ENCODE results near the gene MIDN. TPM values are rescaled to one million over a fixed set of nuclear protein-coding genes. Genes with fewer than 3 reads are reported as not detected.
A peak's percentile ranks its signal among the peaks of the same experiment; 100 is the strongest.

Gene MIDN
- total and polyA plus RNA-seq, 5 donors from 2014 or later = 1.4 to 126 (median 2.1) TPM

- Mint-ChIP-seq H3K27me3 (peaks cover 12% of the 10 kb centered on the region), H3K9me3 (peaks cover 0 to under 1% (median 0%) of the 10 kb centered on the region in 7 donors), H3K4me3 (peak overlapping the region in 1 of 4 donors; percentile 77), H3K36me3 (no peaks in the 10 kb centered on the region), H3K4me1 (peaks cover 0 to 14% (median 7%) of the 10 kb centered on the region in 4 donors), H3K27ac (no peak overlapping the region)
- Histone ChIP-seq H3K9me3 (ENCODE audit: control insufficient read depth in 2 of 2, low read length in 2 of 2) (no peaks in the 10 kb centered on the region), H3K4me3 (ENCODE audit: low read depth, low read length) (no peak overlapping the region), H3K4me1 (ENCODE audit: control insufficient read depth, insufficient read depth, low read length, poor library complexity, severe bottlenecking) (peaks cover 14% of the 10 kb centered on the region), H3K27me3 (ENCODE audit: control insufficient read depth, insufficient read depth, low read length) (no peaks in the 10 kb centered on the region), H3K27ac (ENCODE audit: insufficient read depth, low read length, poor library complexity, severe bottlenecking) (no peak overlapping the region), H3K36me3 (ENCODE audit: control insufficient read depth, insufficient read depth, low read length) (no peaks in the 10 kb centered on the region)
- DNase-seq (no peak), ATAC-seq (ENCODE audit: low read depth in 2 of 2) (no peak)
These were observed 14.1 kb upstream of the MIDN start for GRCh38 chr19:1234051-1234954.

GRCh38 chr19:1234955-1235380 is 13.4 kb upstream of the MIDN start:
- no peak for DNase-seq
- Mint-ChIP-seq H3K9me3 (peaks cover 0 to 3% (median 0%) of the 10 kb centered on the region in 7 donors), H3K4me1 (peaks cover 0 to 17% (median 10%) of the 10 kb centered on the region in 4 donors), H3K27ac (no peak overlapping the region), H3K36me3 (no peaks in the 10 kb centered on the region), H3K4me3 (no peak overlapping the region), H3K27me3 (peaks cover 16% of the 10 kb centered on the region)
- H3K4me1 ChIP-seq (ENCODE audit: control insufficient read depth, insufficient read depth, low read length, poor library complexity, severe bottlenecking) = peaks cover 18% of the 10 kb centered on the region
- no peaks in the 10 kb centered on the region for H3K9me3 ChIP-seq (ENCODE audit: control insufficient read depth in 2 of 2, low read length in 2 of 2)
- no peak for ATAC-seq (ENCODE audit: low read depth in 2 of 2)
- no peak overlapping the region for H3K4me3 ChIP-seq (ENCODE audit: low read depth, low read length)
- no peaks in the 10 kb centered on the region for H3K27me3 ChIP-seq (ENCODE audit: control insufficient read depth, insufficient read depth, low read length)
- H3K27ac ChIP-seq (ENCODE audit: insufficient read depth, low read length, poor library complexity, severe bottlenecking) = no peak overlapping the region
- H3K36me3 ChIP-seq (ENCODE audit: control insufficient read depth, insufficient read depth, low read length) = no peaks in the 10 kb centered on the region

- H3K27me3 Mint-ChIP-seq = peaks cover 16% of the 10 kb centered on the region
- H3K4me3 Mint-ChIP-seq = peak overlapping the region in 1 of 4 donors; percentile 47
- H3K4me1 Mint-ChIP-seq = peaks cover 0 to 20% (median 10%) of the 10 kb centered on the region in 4 donors
- peaks cover 0 to 3% (median 0%) of the 10 kb centered on the region in 7 donors for H3K9me3 Mint-ChIP-seq
- H3K27ac ChIP-seq (ENCODE audit: insufficient read depth, low read length, poor library complexity, severe bottlenecking) = no peak overlapping the region
- peaks cover 25% of the 10 kb centered on the region for H3K4me1 ChIP-seq (ENCODE audit: control insufficient read depth, insufficient read depth, low read length, poor library complexity, severe bottlenecking)
- H3K4me3 ChIP-seq (ENCODE audit: low read depth, low read length) = no peak overlapping the region
- no peaks in the 10 kb centered on the region for H3K36me3 ChIP-seq (ENCODE audit: control insufficient read depth, insufficient read depth, low read length)
- H3K9me3 ChIP-seq (ENCODE audit: control insufficient read depth in 2 of 2, low read length in 2 of 2) = no peaks in the 10 kb centered on the region
- no peaks in the 10 kb centered on the region for H3K36me3 Mint-ChIP-seq
- no peaks in the 10 kb centered on the region for H3K27me3 ChIP-seq (ENCODE audit: control insufficient read depth, insufficient read depth, low read length)
- ATAC-seq (ENCODE audit: low read depth in 2 of 2) (no peak), DNase-seq (no peak)
- H3K27ac Mint-ChIP-seq = no peak overlapping the region
These were observed 12.5 kb upstream of the MIDN start for GRCh38 chr19:1235625-1236538.

- H3K4me1 Mint-ChIP-seq = peaks cover 0 to 26% (median 14%) of the 10 kb centered on the region in 4 donors
- peaks cover 30% of the 10 kb centered on the region for H3K4me1 ChIP-seq (ENCODE audit: control insufficient read depth, insufficient read depth, low read length, poor library complexity, severe bottlenecking)
- peaks cover 0 to 3% (median 0%) of the 10 kb centered on the region in 7 donors for H3K9me3 Mint-ChIP-seq
- no peak overlapping the region for H3K27ac Mint-ChIP-seq
- H3K27me3 Mint-ChIP-seq = peaks cover 21% of the 10 kb centered on the region
- no peak overlapping the region for H3K27ac ChIP-seq (ENCODE audit: insufficient read depth, low read length, poor library complexity, severe bottlenecking)
- DNase-seq = no peak
- no peak overlapping the region for H3K4me3 ChIP-seq (ENCODE audit: low read depth, low read length)
- H3K9me3 ChIP-seq (ENCODE audit: control insufficient read depth in 2 of 2, low read length in 2 of 2) = no peaks in the 10 kb centered on the region
- H3K36me3 ChIP-seq (ENCODE audit: control insufficient read depth, insufficient read depth, low read length) = no peaks in the 10 kb centered on the region
- H3K27me3 ChIP-seq (ENCODE audit: control insufficient read depth, insufficient read depth, low read length) = no peaks in the 10 kb centered on the region
- no peak overlapping the region for H3K4me3 Mint-ChIP-seq
- no peaks in the 10 kb centered on the region for H3K36me3 Mint-ChIP-seq
- no peak for ATAC-seq (ENCODE audit: low read depth in 2 of 2)
These were observed 11.8 kb upstream of the MIDN start for GRCh38 chr19:1236576-1236975.

GRCh38 chr19:1237027-1237659 is 11.2 kb upstream of the MIDN start:
- H3K27me3 ChIP-seq (ENCODE audit: control insufficient read depth, insufficient read depth, low read length) = no peaks in the 10 kb centered on the region
- peak overlapping the region in 1 of 4 donors; percentile 33 for H3K4me3 Mint-ChIP-seq
- peaks cover 0 to 29% (median 15%) of the 10 kb centered on the region in 4 donors for H3K4me1 Mint-ChIP-seq
- no peak overlapping the region for H3K27ac Mint-ChIP-seq
- no peaks in the 10 kb centered on the region for H3K9me3 ChIP-seq (ENCODE audit: control insufficient read depth in 2 of 2, low read length in 2 of 2)
- H3K4me1 ChIP-seq (ENCODE audit: control insufficient read depth, insufficient read depth, low read length, poor library complexity, severe bottlenecking) = peaks cover 31% of the 10 kb centered on the region
- no peak for ATAC-seq (ENCODE audit: low read depth in 2 of 2)
- no peak for DNase-seq
- no peaks in the 10 kb centered on the region for H3K36me3 ChIP-seq (ENCODE audit: control insufficient read depth, insufficient read depth, low read length)
- peaks cover 21% of the 10 kb centered on the region for H3K27me3 Mint-ChIP-seq
- no peaks in the 10 kb centered on the region for H3K36me3 Mint-ChIP-seq
- no peak overlapping the region for H3K4me3 ChIP-seq (ENCODE audit: low read depth, low read length)
- H3K27ac ChIP-seq (ENCODE audit: insufficient read depth, low read length, poor library complexity, severe bottlenecking) = no peak overlapping the region
- peaks cover 0 to 3% (median 0%) of the 10 kb centered on the region in 7 donors for H3K9me3 Mint-ChIP-seq

- H3K4me1 ChIP-seq (ENCODE audit: control insufficient read depth, insufficient read depth, low read length, poor library complexity, severe bottlenecking) = peaks cover 37% of the 10 kb centered on the region
- no peaks in the 10 kb centered on the region for H3K36me3 ChIP-seq (ENCODE audit: control insufficient read depth, insufficient read depth, low read length)
- H3K27me3 ChIP-seq (ENCODE audit: control insufficient read depth, insufficient read depth, low read length) = no peaks in the 10 kb centered on the region
- Mint-ChIP-seq H3K4me1 (peaks cover 0 to 34% (median 15%) of the 10 kb centered on the region in 4 donors), H3K4me3 (peak within 1 kb of the TSS; percentile 83 to 89 (median 86)), H3K27me3 (peaks cover 21% of the 10 kb centered on the region), H3K27ac (peak within 1 kb of the TSS; percentile 68 to 76 (median 71)), H3K9me3 (peaks cover 0 to 3% (median 0%) of the 10 kb centered on the region in 7 donors), H3K36me3 (no peaks in the 10 kb centered on the region)
- DNase-seq (peak in 1 of 3 donors; percentile 47), ATAC-seq (ENCODE audit: low read depth in 2 of 2) (no peak)
- H3K4me3 ChIP-seq (ENCODE audit: low read depth, low read length) = no peak within 1 kb of the TSS
- H3K27ac ChIP-seq (ENCODE audit: insufficient read depth, low read length, poor library complexity, severe bottlenecking) = no peak within 1 kb of the TSS
- no peaks in the 10 kb centered on the region for H3K9me3 ChIP-seq (ENCODE audit: control insufficient read depth in 2 of 2, low read length in 2 of 2)
These were observed 10.5 kb upstream of the MIDN start, which contains the start of gene CBARP for GRCh38 chr19:1237754-1238368. Gene CBARP (minus strand): TSS chr19:1238005. CDS start chr19:1236100, 1,905 bp downstream.
